Measurements from ENCODE around the gene FOXP1.
"Not testable (repeated sequence)": the region's sequence is repeated elsewhere in the genome, so short reads cannot be mapped to it uniquely, and the experiment has no call there.

Gene FOXP1

GRCh38 chr3:71330505-71330904 lies 253.0 kb downstream of the FOXP1 start:
- no peak for DNase-seq (ENCODE audit: low spot score)

- DNase-seq (ENCODE audit: low spot score) = no peak
Measured at GRCh38 chr3:71329817-71330216, 253.7 kb downstream of the FOXP1 start.

GRCh38 chr3:71328926-71329325 lies 254.6 kb downstream of the FOXP1 start:
- DNase-seq (ENCODE audit: low spot score) = no peak

- DNase-seq (ENCODE audit: low spot score) = no peak
Measured at GRCh38 chr3:71327936-71328335, 255.6 kb downstream of the FOXP1 start.

- no peak for DNase-seq (ENCODE audit: low spot score)
Measured at GRCh38 chr3:71325715-71326114, 257.8 kb downstream of the FOXP1 start.

- not testable (repeated sequence) for DNase-seq (ENCODE audit: low spot score)
Measured at GRCh38 chr3:71324224-71324623, 259.3 kb downstream of the FOXP1 start.

- no peak for DNase-seq (ENCODE audit: low spot score)
Measured at GRCh38 chr3:71323558-71323957, 260.0 kb downstream of the FOXP1 start.

GRCh38 chr3:71322154-71322553 lies 261.4 kb downstream of the FOXP1 start:
- no peak for DNase-seq (ENCODE audit: low spot score)

- no peak for DNase-seq (ENCODE audit: low spot score)
Measured at GRCh38 chr3:71319771-71320170, 263.8 kb downstream of the FOXP1 start.

- no peak for DNase-seq (ENCODE audit: low spot score)
Measured at GRCh38 chr3:71318458-71318827, 265.1 kb downstream of the FOXP1 start.

GRCh38 chr3:71317749-71318457 lies 265.6 kb downstream of the FOXP1 start:
- no peak for DNase-seq (ENCODE audit: low spot score)

GRCh38 chr3:71317140-71317539 lies 266.4 kb downstream of the FOXP1 start:
- DNase-seq (ENCODE audit: low spot score) = no peak

- DNase-seq (ENCODE audit: low spot score) = no peak
Measured at GRCh38 chr3:71316066-71316777, 267.3 kb downstream of the FOXP1 start.

- no peak for DNase-seq (ENCODE audit: low spot score)
Measured at GRCh38 chr3:71315431-71315830, 268.1 kb downstream of the FOXP1 start.

GRCh38 chr3:71313844-71314243 lies 269.7 kb downstream of the FOXP1 start:
- no peak for DNase-seq (ENCODE audit: low spot score)

GRCh38 chr3:71312461-71312860 lies 271.1 kb downstream of the FOXP1 start:
- DNase-seq (ENCODE audit: low spot score) = no peak

- no peak for DNase-seq (ENCODE audit: low spot score)
Measured at GRCh38 chr3:71311661-71312046, 271.9 kb downstream of the FOXP1 start.

- DNase-seq (ENCODE audit: low spot score) = no peak
Measured at GRCh38 chr3:71310980-71311660, 272.4 kb downstream of the FOXP1 start.

GRCh38 chr3:71310359-71310979 lies 273.1 kb downstream of the FOXP1 start:
- no peak for DNase-seq (ENCODE audit: low spot score)

GRCh38 chr3:71309886-71310285 lies 273.6 kb downstream of the FOXP1 start:
- DNase-seq (ENCODE audit: low spot score) = no peak

GRCh38 chr3:71309342-71309741 lies 274.2 kb downstream of the FOXP1 start:
- no peak for DNase-seq (ENCODE audit: low spot score)

- DNase-seq (ENCODE audit: low spot score) = no peak
Measured at GRCh38 chr3:71308836-71309235, 274.7 kb downstream of the FOXP1 start.
